GM23338 (cell line): ENCODE results near the gene ARHGEF11. TPM values are rescaled to one million over a fixed set of nuclear protein-coding genes. Genes with fewer than 3 reads are reported as not detected.

Source experiments
- ATAC-seq: fragments of 200-7000 bp; cut with Tn5 transposase; 3 replicates; pipeline ENCODE4 v1.9.1; 2020
- DNase-seq: peaks from one replicate; pipeline ENCODE4 v3.0.0-alpha.2; 2015; ENCODE audit warnings: low spot score
- H2AFZ ChIP-seq: fragments of 200-600 bp; sonication (generic); 2 replicates; pipeline ENCODE4 v1.8.0; 2016; ENCODE audit warnings: antibody characterized with exemption, mild to moderate bottlenecking, moderate library complexity
- H3F3A ChIP-seq: fragments of 200-600 bp; sonication (generic); replicated peaks from 2 replicates; pipeline ENCODE4 v1.8.0; 2017; ENCODE audit warnings: antibody characterized with exemption, mixed run types, low read depth
- H3K27ac ChIP-seq: fragments of 200-600 bp; sonication (generic); 2 replicates; pipeline ENCODE4 v1.6.1; 2016; ENCODE audit warnings: low read depth
- H3K27me3 ChIP-seq: fragments of 200-600 bp; sonication (generic); 2 replicates; pipeline ENCODE4 v1.8.0; 2016; ENCODE audit warnings: mild to moderate bottlenecking, mixed run types, moderate library complexity; ENCODE audit not compliant: insufficient read depth
- H3K36me3 ChIP-seq: fragments of 200-600 bp; sonication (generic); 2 replicates; pipeline ENCODE4 v1.8.0; 2016; ENCODE audit warnings: mild to moderate bottlenecking; ENCODE audit not compliant: insufficient read depth
- H3K4me1 ChIP-seq: fragments of 200-600 bp; sonication (generic); 2 replicates; pipeline ENCODE4 v1.8.0; 2016; ENCODE audit warnings: mild to moderate bottlenecking, moderate library complexity; ENCODE audit not compliant: insufficient read depth
- H3K4me2 ChIP-seq: fragments of 200-600 bp; sonication (generic); 2 replicates; pipeline ENCODE4 v1.7.1; 2017; ENCODE audit warnings: mixed run types
- H3K4me3 ChIP-seq: fragments of 200-600 bp; sonication (generic); 2 replicates; pipeline ENCODE4 v1.6.1; 2016; ENCODE audit warnings: mixed run types
- H3K79me2 ChIP-seq: fragments of 200-600 bp; sonication (generic); replicated peaks from 2 replicates; pipeline ENCODE4 v1.8.0; 2017; ENCODE audit warnings: mild to moderate bottlenecking; ENCODE audit not compliant: insufficient read depth
- H3K9me2 ChIP-seq: fragments of 200-600 bp; sonication (generic); 2 replicates; pipeline ENCODE4 v1.8.0; 2017; ENCODE audit not compliant: insufficient read depth
- H4K20me1 ChIP-seq: fragments of 200-600 bp; sonication (generic); replicated peaks from 2 replicates; pipeline ENCODE4 v1.8.0; 2017; ENCODE audit warnings: mild to moderate bottlenecking; ENCODE audit not compliant: insufficient read depth
- H3K27ac Mint-ChIP-seq: 2 replicates; pipeline ENCODE4 v1.8.0; 2020; ENCODE audit warnings: inconsistent platforms, mild to moderate bottlenecking, moderate library complexity, mixed read lengths
- H3K27me3 Mint-ChIP-seq: 3 replicates; pipeline ENCODE4 v1.8.0; 2022; ENCODE audit warnings: low read depth, mild to moderate bottlenecking, moderate library complexity, mixed read lengths, inconsistent platforms; ENCODE audit not compliant: insufficient read depth, poor library complexity
- H3K36me3 Mint-ChIP-seq: 3 replicates; pipeline ENCODE4 v1.8.0; 2021; ENCODE audit warnings: low read depth, mild to moderate bottlenecking, inconsistent platforms, moderate library complexity, mixed read lengths
- H3K4me1 Mint-ChIP-seq: 3 replicates; pipeline ENCODE4 v1.8.0; 2020; ENCODE audit warnings: mild to moderate bottlenecking, inconsistent platforms, mixed read lengths
- H3K4me3 Mint-ChIP-seq: 3 replicates; pipeline ENCODE4 v1.8.0; 2021; ENCODE audit warnings: moderate library complexity, mild to moderate bottlenecking, inconsistent platforms, mixed read lengths
- H3K9me3 Mint-ChIP-seq: 3 replicates; pipeline ENCODE4 v1.8.0; 2020; ENCODE audit warnings: moderate library complexity, mild to moderate bottlenecking, inconsistent platforms, mixed read lengths
- CREB1 ChIP-seq: fragments of 250-450 bp; sonication (Bioruptor Pico); IDR thresholded peaks from 2 replicates; pipeline ENCODE4 v1.5.0; 2020; ENCODE audit warnings: low read depth, mild to moderate bottlenecking, moderate library complexity
- CTCF ChIP-seq, 2 experiments: fragments of 200-600 bp in 1 of 2; sonication (generic) in 1 of 2; conservative IDR thresholded peaks; 2 replicates each; pipeline versions ENCODE4 v1.5.1 to v1.6.1; 2016 to 2017; ENCODE audit warnings: antibody characterized with exemption in 2 of 2, low read depth in 2 of 2, mild to moderate bottlenecking in 2 of 2, moderate library complexity in 1 of 2
- ETS1 ChIP-seq: IDR thresholded peaks from 2 replicates; pipeline ENCODE4 v1.6.1; 2016; ENCODE audit warnings: antibody characterized with exemption
- EZH2 ChIP-seq: fragments of 200-600 bp; sonication (generic); IDR thresholded peaks from one replicate; pipeline ENCODE4 v1.8.0; 2017; ENCODE audit warnings: antibody characterized with exemption, mild to moderate bottlenecking, low read depth; ENCODE audit not compliant: unreplicated experiment
- EZH2phosphoT487 ChIP-seq: fragments of 200-600 bp; sonication (generic); IDR thresholded peaks from one replicate; pipeline ENCODE4 v1.8.1; 2018; ENCODE audit warnings: antibody characterized with exemption; ENCODE audit not compliant: unreplicated experiment
- JUNB ChIP-seq: IDR thresholded peaks from one replicate; pipeline ENCODE4 v1.6.1; 2016; ENCODE audit warnings: antibody characterized with exemption; ENCODE audit not compliant: unreplicated experiment
- NANOG ChIP-seq: IDR thresholded peaks from 2 replicates; pipeline ENCODE4 v1.6.1; 2016; ENCODE audit warnings: antibody characterized with exemption, borderline replicate concordance
- POLR2AphosphoS5 ChIP-seq: IDR thresholded peaks from 2 replicates; pipeline ENCODE4 v1.6.1; 2016; ENCODE audit warnings: antibody characterized with exemption, low read depth
- STAT1 ChIP-seq: IDR thresholded peaks from one replicate; pipeline ENCODE4 v1.6.1; 2016; ENCODE audit warnings: antibody characterized with exemption; ENCODE audit not compliant: unreplicated experiment
- ZNF114 ChIP-seq: fragments of 250-450 bp; sonication (Bioruptor Pico); IDR thresholded peaks from 2 replicates; pipeline ENCODE4 v1.5.0; 2020; ENCODE audit warnings: mild to moderate bottlenecking, moderate library complexity
- ZNF331 ChIP-seq: fragments of 250-450 bp; sonication (Bioruptor Pico); IDR thresholded peaks from 2 replicates; pipeline ENCODE4 v1.5.0; 2020; ENCODE audit warnings: low read depth, mild to moderate bottlenecking, moderate library complexity
- ZNF462 ChIP-seq: fragments of 250-450 bp; sonication (Bioruptor Pico); IDR thresholded peaks from 2 replicates; pipeline ENCODE4 v1.5.0; 2020; ENCODE audit warnings: mild to moderate bottlenecking, moderate library complexity
- polyA plus RNA-seq: library from polyadenylated mRNA; unstranded; fragments of >200 nt; fragmentation: Nextera tagmentation; extraction: Ambion mirVana; gene quantifications from 2 replicates; pipeline ENCODE4 v1.2.1, GENCODE V29; 2016
- total RNA-seq: library from RNA; depleted of rRNA; stranded (reverse); fragments of >200 nt; shearing (Covaris generic); gene quantifications from 2 replicates; pipeline ENCODE4 v1.2.3, GENCODE V29; 2014
- TF ChIP-seq, protein P1 (sequence below): IDR thresholded peaks from one replicate; pipeline ENCODE4 v1.6.1; 2018; ENCODE audit warnings: antibody characterized with exemption; ENCODE audit not compliant: unreplicated experiment

ARHGEF11 gene
- total and polyA plus RNA-seq, 2 experiments from 2014 or later = 12.3 to 33.7 TPM

- TF ChIP-seq, protein P1, sequence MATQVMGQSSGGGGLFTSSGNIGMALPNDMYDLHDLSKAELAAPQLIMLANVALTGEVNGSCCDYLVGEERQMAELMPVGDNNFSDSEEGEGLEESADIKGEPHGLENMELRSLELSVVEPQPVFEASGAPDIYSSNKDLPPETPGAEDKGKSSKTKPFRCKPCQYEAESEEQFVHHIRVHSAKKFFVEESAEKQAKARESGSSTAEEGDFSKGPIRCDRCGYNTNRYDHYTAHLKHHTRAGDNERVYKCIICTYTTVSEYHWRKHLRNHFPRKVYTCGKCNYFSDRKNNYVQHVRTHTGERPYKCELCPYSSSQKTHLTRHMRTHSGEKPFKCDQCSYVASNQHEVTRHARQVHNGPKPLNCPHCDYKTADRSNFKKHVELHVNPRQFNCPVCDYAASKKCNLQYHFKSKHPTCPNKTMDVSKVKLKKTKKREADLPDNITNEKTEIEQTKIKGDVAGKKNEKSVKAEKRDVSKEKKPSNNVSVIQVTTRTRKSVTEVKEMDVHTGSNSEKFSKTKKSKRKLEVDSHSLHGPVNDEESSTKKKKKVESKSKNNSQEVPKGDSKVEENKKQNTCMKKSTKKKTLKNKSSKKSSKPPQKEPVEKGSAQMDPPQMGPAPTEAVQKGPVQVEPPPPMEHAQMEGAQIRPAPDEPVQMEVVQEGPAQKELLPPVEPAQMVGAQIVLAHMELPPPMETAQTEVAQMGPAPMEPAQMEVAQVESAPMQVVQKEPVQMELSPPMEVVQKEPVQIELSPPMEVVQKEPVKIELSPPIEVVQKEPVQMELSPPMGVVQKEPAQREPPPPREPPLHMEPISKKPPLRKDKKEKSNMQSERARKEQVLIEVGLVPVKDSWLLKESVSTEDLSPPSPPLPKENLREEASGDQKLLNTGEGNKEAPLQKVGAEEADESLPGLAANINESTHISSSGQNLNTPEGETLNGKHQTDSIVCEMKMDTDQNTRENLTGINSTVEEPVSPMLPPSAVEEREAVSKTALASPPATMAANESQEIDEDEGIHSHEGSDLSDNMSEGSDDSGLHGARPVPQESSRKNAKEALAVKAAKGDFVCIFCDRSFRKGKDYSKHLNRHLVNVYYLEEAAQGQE = no peak
Measured at GRCh38 chr1:156930483-156930882, 115.1 kb downstream of the ARHGEF11 start (continued).

GRCh38 chr1:156929596-156930238 lies 115.8 kb downstream of the ARHGEF11 start:
- ATAC-seq (no peak), DNase-seq (no peak)
- peaks cover 9% of the 10 kb centered on the region; the same call in 1 of the 2 replicates for H3F3A ChIP-seq
- H3K27me3 ChIP-seq = peaks cover 66% of the 10 kb centered on the region
- H4K20me1 ChIP-seq = no peaks in the 10 kb centered on the region
- no peak overlapping the region for H3K4me2 ChIP-seq
- no peaks in the 10 kb centered on the region for H3K36me3 ChIP-seq
- H3K4me3 ChIP-seq = no peak overlapping the region
- Mint-ChIP-seq H3K4me1 (peaks cover 33% of the 10 kb centered on the region), H3K9me3 (no peaks in the 10 kb centered on the region; the same call in 1 of the 3 replicates), H3K27ac (no peak overlapping the region), H3K36me3 (peaks cover 3% of the 10 kb centered on the region; the same call in 1 of the 3 replicates), H3K4me3 (no peak overlapping the region), H3K27me3 (peaks cover 69% of the 10 kb centered on the region)
- H2AFZ ChIP-seq = no peak overlapping the region
- H3K27ac ChIP-seq = no peak overlapping the region
- H3K4me1 ChIP-seq = peaks cover 3% of the 10 kb centered on the region; the same call in 1 of the 2 replicates
- H3K9me2 ChIP-seq = no peaks in the 10 kb centered on the region
- no peaks in the 10 kb centered on the region for H3K79me2 ChIP-seq
- no peak for TF ChIP-seq JUNB
- no peak for TF ChIP-seq POLR2AphosphoS5
- TF ChIP-seq ETS1 = no peak
- TF ChIP-seq CREB1 (CRISPR knock-in tag) = no peak
- TF ChIP-seq STAT1 = no peak
- TF ChIP-seq ZNF331 = no peak
- TF ChIP-seq ZNF114 (CRISPR knock-in tag) = no peak
- TF ChIP-seq EZH2phosphoT487 = no peak
- TF ChIP-seq ZNF462 = no peak
- no peak for TF ChIP-seq NANOG
- no peak for TF ChIP-seq EZH2
- no peak for TF ChIP-seq CTCF (conservative IDR thresholded peaks at IDR 0.05; ENCODE audit: low read depth in 2 of 2)
